ENCODE results near the gene MRTFA.
A peak's percentile ranks its signal among the peaks of the same experiment; 100 is the strongest.
"Not testable (repeated sequence)": the region's sequence is repeated elsewhere in the genome, so short reads cannot be mapped to it uniquely, and the experiment has no call there.

Gene MRTFA

DNA sequence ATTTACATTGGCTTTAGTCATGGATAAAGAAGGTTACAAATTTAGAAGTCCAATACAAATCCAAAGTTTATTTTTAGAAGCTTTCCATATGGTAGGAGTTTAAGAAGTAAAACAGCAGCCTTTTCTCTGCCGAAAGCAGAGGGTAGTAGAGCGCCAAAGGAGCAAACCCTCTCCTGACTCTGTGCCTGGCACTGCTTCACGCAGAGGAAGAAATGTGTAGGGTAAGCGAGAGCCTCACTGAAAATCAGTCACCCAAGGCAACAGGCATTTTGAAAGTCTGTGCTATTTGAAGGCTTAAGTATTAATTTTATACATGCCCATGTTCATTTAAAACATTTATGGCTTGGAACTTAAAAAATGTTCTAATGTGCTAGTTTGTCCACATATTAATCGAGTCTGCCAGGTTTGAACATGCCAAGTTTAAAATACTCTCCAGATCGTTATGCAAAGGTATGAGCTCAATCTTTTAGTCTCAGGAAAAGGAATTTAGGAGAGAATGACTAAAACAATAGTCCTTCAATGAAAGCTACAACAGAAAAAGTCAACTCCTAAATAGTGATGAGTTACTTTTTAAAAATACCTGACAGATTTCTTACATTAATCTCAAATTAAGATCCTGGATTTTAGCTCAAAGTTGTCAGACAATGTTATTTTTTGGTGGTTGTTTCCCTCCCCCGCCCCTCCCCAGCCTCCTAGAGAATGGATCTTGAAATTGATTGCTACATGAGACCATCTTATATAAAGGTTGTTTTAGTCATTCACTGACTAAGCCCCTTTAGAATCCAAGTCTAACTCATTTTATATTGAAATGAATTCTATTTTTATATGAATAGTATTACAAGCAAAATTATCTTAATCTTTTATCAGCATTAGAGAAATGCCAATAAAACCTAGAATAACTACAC is 38.7 kb downstream of the MRTFA start:
- DNase-seq (ENCODE audit: low read depth, low spot score): peak; percentile 40

DNA sequence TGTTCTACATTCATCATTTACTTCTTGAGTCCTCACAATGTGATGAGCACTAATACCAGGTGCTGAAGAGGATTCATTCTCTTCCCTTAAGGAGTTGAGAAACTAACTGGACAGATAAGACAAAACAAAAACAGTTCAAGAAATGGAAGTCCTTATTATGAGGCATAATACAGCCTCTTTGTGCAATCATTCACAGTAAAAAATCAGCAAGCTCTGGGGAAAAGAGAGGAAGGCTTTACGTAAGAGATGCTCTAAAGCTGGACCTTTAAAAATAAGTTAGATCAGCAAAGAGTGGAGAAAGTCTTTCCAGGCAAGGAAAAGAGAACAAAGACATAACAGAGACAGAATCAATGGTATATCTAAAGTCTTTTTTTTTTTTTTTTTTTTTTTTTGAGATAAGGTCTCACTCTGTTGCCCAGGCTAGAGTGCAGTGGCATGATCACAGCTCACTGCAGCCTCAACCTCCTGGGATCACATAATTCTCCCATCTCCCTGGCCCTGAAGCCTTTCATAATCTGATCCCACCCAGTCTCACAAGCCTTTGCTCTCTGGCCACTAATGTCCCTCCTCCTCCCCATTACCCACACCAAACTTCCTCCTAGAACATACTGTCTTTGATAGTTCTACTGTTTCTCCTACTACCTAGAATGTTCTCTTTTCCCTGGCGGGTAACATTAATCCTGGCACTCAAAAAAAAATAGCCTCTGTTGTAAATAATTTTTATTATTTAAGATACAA is 40.9 kb downstream of the MRTFA start:
- no peak for DNase-seq (ENCODE audit: low read depth, low spot score)

GRCh38 chr22:40594924-40595323 is 41.6 kb downstream of the MRTFA start:
- DNase-seq (ENCODE audit: low read depth, low spot score): no peak

DNA sequence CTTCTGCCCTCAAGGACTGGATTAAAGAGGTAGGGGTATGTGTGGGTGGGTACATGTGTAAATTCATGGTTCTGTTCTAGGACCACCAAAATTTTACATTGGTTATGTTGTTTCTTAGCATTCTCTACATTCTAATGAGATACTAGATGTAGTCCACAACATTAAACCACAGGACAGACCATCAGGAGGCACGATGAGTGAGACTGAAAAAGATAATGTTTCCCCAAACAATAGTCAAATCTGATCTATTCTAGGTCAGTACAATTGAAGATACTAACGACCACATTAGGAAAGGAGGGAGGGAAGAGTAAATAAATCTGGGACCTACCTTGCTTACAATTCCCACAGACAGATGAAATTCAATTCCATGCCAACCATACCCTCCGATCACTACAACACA is 42.2 kb downstream of the MRTFA start:
- DNase-seq (ENCODE audit: low read depth, low spot score): no peak

DNA sequence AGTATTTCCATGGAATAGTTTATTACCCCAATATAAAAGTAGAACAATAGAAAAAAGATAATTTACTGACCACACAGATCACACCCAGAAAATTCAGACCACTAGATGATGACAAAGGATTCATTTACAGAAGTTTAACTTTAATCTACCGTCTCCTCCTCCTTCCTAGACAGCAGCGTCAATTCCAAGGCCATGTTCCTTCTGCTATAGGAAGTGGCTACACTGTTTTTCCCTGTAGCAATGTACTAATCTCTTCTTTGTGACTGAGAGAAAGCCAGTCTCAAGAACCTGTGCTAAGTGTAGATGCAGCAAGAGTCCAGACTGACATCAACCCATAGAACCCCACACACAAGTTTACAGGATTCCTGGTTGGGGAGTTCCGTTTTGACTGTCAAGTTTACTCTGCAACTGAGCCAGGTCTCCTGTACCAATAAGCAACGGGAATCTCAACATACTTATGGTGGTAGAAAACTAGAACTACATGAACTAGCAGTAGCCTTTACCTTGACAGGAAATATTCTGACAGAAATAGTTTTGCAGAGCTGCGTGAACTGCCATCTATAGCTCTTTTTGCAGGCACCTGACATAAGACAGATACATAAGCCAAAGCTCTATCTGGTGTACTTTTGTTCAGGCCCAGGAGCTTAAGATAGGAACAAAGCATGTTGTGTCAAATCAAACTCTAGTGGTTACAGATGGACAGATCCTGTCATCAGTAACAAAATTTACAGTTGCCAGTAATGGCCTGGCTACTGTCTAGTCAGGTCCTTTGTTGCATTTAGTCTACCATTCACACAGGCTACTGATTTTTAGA is 42.9 kb downstream of the MRTFA start:
- no peak for DNase-seq (ENCODE audit: low read depth, low spot score)

GRCh38 chr22:40592352-40593113 is 44.0 kb downstream of the MRTFA start:
- no peak for DNase-seq (ENCODE audit: low read depth, low spot score)

GRCh38 chr22:40588726-40589125 is 47.8 kb downstream of the MRTFA start:
- DNase-seq (ENCODE audit: low read depth, low spot score): no peak

- DNase-seq (ENCODE audit: low read depth, low spot score): no peak
Measured at GRCh38 chr22:40586781-40587180, 49.7 kb downstream of the MRTFA start.

DNA sequence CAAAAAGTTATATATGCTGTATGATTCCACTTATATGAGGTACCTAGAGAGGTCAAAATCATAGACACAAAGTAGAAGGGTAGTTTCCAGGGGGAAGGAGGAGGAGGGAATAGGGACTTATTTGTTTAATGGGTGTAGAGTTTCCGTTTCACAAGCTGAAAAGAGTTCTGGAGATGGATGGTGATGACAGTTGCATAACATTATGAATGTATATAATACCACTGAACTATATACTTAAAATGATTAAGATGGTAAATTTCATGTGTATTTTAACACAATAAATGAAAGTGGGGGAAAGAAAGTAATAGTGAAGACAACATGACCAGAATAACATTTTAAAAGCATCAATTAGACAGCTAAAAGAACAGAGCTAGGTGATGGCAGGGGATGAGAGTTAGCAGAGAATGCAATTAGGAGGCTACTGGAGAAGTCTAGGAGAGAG is 51.2 kb downstream of the MRTFA start:
- no peak for DNase-seq (ENCODE audit: low read depth, low spot score)

DNA sequence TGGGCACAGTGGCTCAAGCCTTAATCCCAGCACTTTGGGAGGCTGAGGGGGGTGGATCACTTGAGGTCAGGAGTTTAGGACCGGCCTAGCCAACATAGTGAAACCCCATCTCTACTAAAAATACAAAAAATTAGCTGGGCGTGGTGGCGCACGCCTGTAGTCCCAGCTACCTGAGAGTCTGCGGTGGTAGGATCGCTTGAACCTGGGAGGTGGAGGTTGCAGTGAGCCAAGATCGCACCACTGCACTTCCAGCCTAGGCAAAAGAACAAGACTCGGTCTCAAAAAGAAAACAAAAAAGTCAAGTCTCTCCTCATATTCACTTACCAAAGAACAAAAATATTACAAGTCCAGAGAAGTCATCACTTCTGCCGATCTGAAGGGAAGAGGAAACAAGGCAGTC is 51.8 kb downstream of the MRTFA start:
- DNase-seq (ENCODE audit: low read depth, low spot score): not testable (repeated sequence)

DNA sequence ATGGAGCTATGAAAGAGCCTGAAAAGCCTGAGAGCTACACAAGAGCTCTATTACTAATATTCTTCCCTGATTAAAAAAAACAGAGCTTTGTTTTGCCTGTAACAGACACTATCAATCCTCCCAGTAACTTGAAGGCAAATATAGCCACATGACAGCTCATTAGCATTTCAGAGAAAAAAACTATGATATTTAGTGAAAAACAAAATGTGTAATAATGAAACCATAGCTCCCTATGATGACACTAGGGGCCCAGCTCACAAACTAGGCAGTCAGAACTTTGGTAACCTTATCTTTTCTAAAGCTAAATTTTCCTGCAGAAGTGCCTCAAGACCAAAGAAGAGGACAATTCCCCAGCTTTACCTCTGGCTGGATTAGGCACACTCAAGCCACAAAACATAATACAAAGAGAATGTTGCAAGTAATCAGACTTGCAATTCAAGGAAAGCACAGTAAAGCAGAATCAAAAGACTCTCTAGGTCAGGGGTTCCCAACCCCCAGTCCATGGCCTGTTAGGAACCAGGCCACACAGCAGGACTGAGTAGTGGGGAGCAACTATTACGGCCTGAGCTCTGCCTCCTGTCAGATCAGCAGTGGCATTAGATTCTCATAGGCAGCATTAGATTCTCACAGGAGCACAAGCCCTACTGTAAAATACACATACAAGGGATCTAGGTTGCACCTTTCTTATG is 53.3 kb downstream of the MRTFA start:
- no peak for DNase-seq (ENCODE audit: low read depth, low spot score)

DNA sequence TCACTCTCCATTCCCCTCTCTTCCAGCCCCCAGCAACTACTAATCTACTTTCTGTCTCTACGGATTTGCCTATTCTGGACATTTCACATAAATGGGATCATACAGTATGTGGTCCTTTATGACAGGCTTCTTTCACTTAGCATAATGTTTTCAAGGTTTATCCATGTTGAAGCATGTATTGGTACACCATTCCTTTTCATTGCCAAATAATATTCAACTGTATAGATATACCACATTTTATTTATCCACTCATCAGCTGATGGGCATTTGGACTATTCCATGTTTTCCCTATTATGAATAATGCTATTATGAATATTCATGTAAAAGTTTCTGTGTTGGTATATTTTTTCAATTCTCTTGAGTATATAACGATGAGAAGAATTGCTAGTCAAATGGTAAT is 54.5 kb downstream of the MRTFA start:
- DNase-seq (ENCODE audit: low read depth, low spot score): no peak

DNA sequence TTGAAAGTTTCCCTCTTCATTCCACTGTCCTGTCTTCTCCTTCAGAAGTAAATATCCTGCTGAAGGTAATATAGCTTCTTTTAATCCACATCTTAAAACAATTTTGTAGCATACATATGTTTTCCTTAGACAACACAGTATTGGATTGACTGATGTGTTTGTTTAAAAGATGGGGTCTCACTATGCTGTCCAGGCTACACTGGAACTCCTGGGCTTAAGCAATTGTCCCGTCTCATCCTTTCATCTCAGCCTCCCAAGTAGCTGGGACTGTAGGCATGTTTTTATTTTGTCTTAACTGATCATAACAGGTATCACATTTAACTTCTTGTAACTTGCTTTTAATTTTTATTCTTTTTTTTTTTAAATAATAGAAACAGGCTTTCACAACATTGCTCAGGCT is 55.9 kb downstream of the MRTFA start:
- DNase-seq (ENCODE audit: low read depth, low spot score): no peak

- DNase-seq (ENCODE audit: low read depth, low spot score): no peak
Measured at GRCh38 chr22:40578171-40578570, 58.3 kb downstream of the MRTFA start.

GRCh38 chr22:40572976-40573375 is 63.5 kb downstream of the MRTFA start:
- no peak for DNase-seq (ENCODE audit: low read depth, low spot score)

- DNase-seq (ENCODE audit: low read depth, low spot score): no peak
Measured at GRCh38 chr22:40571887-40572286, 64.6 kb downstream of the MRTFA start.

GRCh38 chr22:40567626-40568328 is 68.7 kb downstream of the MRTFA start:
- DNase-seq (ENCODE audit: low read depth, low spot score): no peak

- peak; percentile 68 for DNase-seq (ENCODE audit: low read depth, low spot score)
Measured at GRCh38 chr22:40567106-40567505, 69.4 kb downstream of the MRTFA start.

GRCh38 chr22:40560994-40561515 is 75.5 kb downstream of the MRTFA start:
- no peak for DNase-seq (ENCODE audit: low read depth, low spot score)

DNA sequence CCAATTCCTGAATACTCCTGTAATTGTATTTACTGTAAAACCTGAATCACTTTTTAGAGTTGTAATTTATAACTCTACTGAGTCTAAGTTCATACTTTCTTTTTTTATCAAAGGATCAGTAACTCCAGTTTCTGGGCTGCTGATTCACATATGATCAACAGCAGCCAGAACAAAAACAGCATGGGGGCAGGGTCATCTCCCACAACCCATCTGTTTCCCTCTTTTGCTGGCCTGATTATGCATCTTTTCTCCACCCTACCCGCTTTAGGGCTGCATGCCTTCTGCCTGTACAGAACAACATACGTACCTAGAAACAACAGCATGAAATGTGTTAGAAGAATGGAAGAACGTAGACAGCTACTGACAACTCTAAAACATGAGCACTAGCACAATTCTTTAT is 76.0 kb downstream of the MRTFA start:
- peak; percentile 38 for DNase-seq (ENCODE audit: low read depth, low spot score)

Data from astrocyte of the hippocampus (primary cell).